ENCODE data around the gene IL24. TPM values are rescaled to one million over a fixed set of nuclear protein-coding genes. Genes with fewer than 3 reads are reported as not detected.

The IL24 gene
- total RNA-seq, 1 donor from 2014 or later, result not detected

- Mint-ChIP-seq H3K9me3 (peaks cover 4% of the 10 kb centered on the region), H3K27me3 (ENCODE audit: low read depth) (peaks cover 60% of the 10 kb centered on the region), H3K36me3 (no peaks in the 10 kb centered on the region), H3K4me3 (no peak overlapping the region), H3K4me1 (no peaks in the 10 kb centered on the region), H3K27ac (no peak overlapping the region)
- no peak for TF ChIP-seq CTCF (IDR thresholded peaks at IDR 0.05; ENCODE audit: unreplicated experiment)
- no peak for DNase-seq (ENCODE audit: low spot score in 2 of 2, unreplicated experiment in 2 of 2)
These were observed 29.0 kb upstream of the IL24 start for GRCh38 chr1:206868264-206868663.

GRCh38 chr1:206872139-206872538 is 25.1 kb upstream of the IL24 start:
- H3K27ac Mint-ChIP-seq, result no peak overlapping the region
- no peak for DNase-seq (ENCODE audit: low spot score in 2 of 2, unreplicated experiment in 2 of 2)
- H3K27me3 Mint-ChIP-seq (ENCODE audit: low read depth), result peaks cover 30% of the 10 kb centered on the region
- H3K9me3 Mint-ChIP-seq, result peaks cover 22% of the 10 kb centered on the region
- TF ChIP-seq CTCF (IDR thresholded peaks at IDR 0.05; ENCODE audit: unreplicated experiment), result no peak
- no peaks in the 10 kb centered on the region for H3K4me1 Mint-ChIP-seq
- H3K36me3 Mint-ChIP-seq, result peaks cover 1% of the 10 kb centered on the region
- no peak overlapping the region for H3K4me3 Mint-ChIP-seq

- no peaks in the 10 kb centered on the region for H3K4me1 Mint-ChIP-seq
- peaks cover 1% of the 10 kb centered on the region for H3K36me3 Mint-ChIP-seq
- no peak overlapping the region for H3K27ac Mint-ChIP-seq
- H3K4me3 Mint-ChIP-seq, result no peak overlapping the region
- no peak for DNase-seq (ENCODE audit: low spot score in 2 of 2, unreplicated experiment in 2 of 2)
- TF ChIP-seq CTCF (IDR thresholded peaks at IDR 0.05; ENCODE audit: unreplicated experiment), result no peak
- H3K9me3 Mint-ChIP-seq, result peaks cover 34% of the 10 kb centered on the region
- peaks cover 16% of the 10 kb centered on the region for H3K27me3 Mint-ChIP-seq (ENCODE audit: low read depth)
These were observed 23.5 kb upstream of the IL24 start for GRCh38 chr1:206873603-206874188.

- Mint-ChIP-seq H3K4me3 (no peak overlapping the region), H3K27ac (no peak overlapping the region), H3K9me3 (peaks cover 48% of the 10 kb centered on the region), H3K4me1 (no peaks in the 10 kb centered on the region), H3K36me3 (peaks cover 1% of the 10 kb centered on the region), H3K27me3 (ENCODE audit: low read depth) (no peaks in the 10 kb centered on the region)
- TF ChIP-seq CTCF (IDR thresholded peaks at IDR 0.05; ENCODE audit: unreplicated experiment), result no peak
- no peak for DNase-seq (ENCODE audit: low spot score in 2 of 2, unreplicated experiment in 2 of 2)
These were observed 21.4 kb upstream of the IL24 start for GRCh38 chr1:206875752-206876377.

- H3K36me3 Mint-ChIP-seq, result peaks cover 1% of the 10 kb centered on the region
- TF ChIP-seq CTCF (IDR thresholded peaks at IDR 0.05; ENCODE audit: unreplicated experiment), result no peak
These were observed 18.8 kb upstream of the IL24 start for GRCh38 chr1:206878456-206878855.

More at GRCh38 chr1:206878456-206878855, 18.8 kb upstream of the IL24 start:
- Mint-ChIP-seq H3K27me3 (ENCODE audit: low read depth) (no peaks in the 10 kb centered on the region), H3K4me3 (no peak overlapping the region), H3K4me1 (no peaks in the 10 kb centered on the region), H3K9me3 (peaks cover 54% of the 10 kb centered on the region), H3K27ac (no peak overlapping the region)
- no peak for DNase-seq (ENCODE audit: low spot score in 2 of 2, unreplicated experiment in 2 of 2)

Measured in mesothelial cell of epicardium (in vitro differentiated cells).